Parathyroid adenoma (tissue), 2 donors: ENCODE data around the gene CCL15.

Experiments
- H2AFZ ChIP-seq: fragments of 300-600 bp; sonication (generic); one replicate; pipeline ENCODE4 v1.7.0; 2017; ENCODE audit warnings: antibody characterized with exemption, mild to moderate bottlenecking
- H3K27ac ChIP-seq: fragments of 300-600 bp; sonication (generic); one replicate; pipeline ENCODE4 v1.7.0; 2017
- H3K27me3 ChIP-seq: fragments of 300-600 bp; sonication (generic); one replicate; pipeline ENCODE4 v1.7.0; 2017; ENCODE audit warnings: low read length; ENCODE audit not compliant: control insufficient read depth, insufficient read depth
- H3K36me3 ChIP-seq: fragments of 300-600 bp; sonication (generic); one replicate; pipeline ENCODE4 v1.7.0; 2017; ENCODE audit warnings: low read length; ENCODE audit not compliant: control insufficient read depth, insufficient read depth
- H3K4me1 ChIP-seq: fragments of 300-600 bp; sonication (generic); one replicate; pipeline ENCODE4 v1.7.0; 2017; ENCODE audit warnings: control low read depth
- H3K4me2 ChIP-seq: fragments of 300-600 bp; sonication (generic); one replicate; pipeline ENCODE4 v1.7.0; 2017; ENCODE audit warnings: low read length
- H3K4me3 ChIP-seq: fragments of 300-600 bp; sonication (generic); one replicate; pipeline ENCODE4 v1.7.0; 2017; ENCODE audit warnings: low read depth, low read length
- H3K79me2 ChIP-seq: fragments of 300-600 bp; sonication (generic); one replicate; pipeline ENCODE4 v1.7.0; 2017; ENCODE audit warnings: control low read depth
- H3K9ac ChIP-seq: fragments of 300-600 bp; sonication (generic); one replicate; pipeline ENCODE4 v1.7.0; 2017; ENCODE audit warnings: mild to moderate bottlenecking
- H3K9me3 ChIP-seq: fragments of 300-600 bp; sonication (generic); one replicate; pipeline ENCODE4 v1.7.0; 2017; ENCODE audit warnings: low read length; ENCODE audit not compliant: control insufficient read depth
- CTCF ChIP-seq: fragments of 300-600 bp; sonication (generic); IDR thresholded peaks from one replicate; pipeline ENCODE4 v1.7.0; 2017; ENCODE audit warnings: antibody characterized with exemption, mild to moderate bottlenecking
- donor health status: primary hyperparathyroidism.

CCL15 gene

GRCh38 chr17:35969558-35970380 lies 31.6 kb downstream of the CCL15 start:
- no peak overlapping the region for H3K9ac ChIP-seq
- H3K9me3 ChIP-seq, result no peaks in the 10 kb centered on the region
- H2AFZ ChIP-seq, result no peak overlapping the region
- no peaks in the 10 kb centered on the region for H3K4me1 ChIP-seq
- H3K4me3 ChIP-seq, result no peak overlapping the region
- no peak overlapping the region for H3K27ac ChIP-seq
- H3K79me2 ChIP-seq, result no peaks in the 10 kb centered on the region
- peak; percentile 78 for TF ChIP-seq CTCF
- H3K27me3 ChIP-seq, result no peaks in the 10 kb centered on the region
- no peaks in the 10 kb centered on the region for H3K36me3 ChIP-seq
- no peak overlapping the region for H3K4me2 ChIP-seq

GRCh38 chr17:35968520-35969054 lies 32.8 kb downstream of the CCL15 start:
- Histone ChIP-seq H3K4me1 (no peaks in the 10 kb centered on the region), H3K79me2 (no peaks in the 10 kb centered on the region), H3K27me3 (no peaks in the 10 kb centered on the region), H3K36me3 (no peaks in the 10 kb centered on the region), H3K9ac (no peak overlapping the region), H2AFZ (no peak overlapping the region), H3K4me3 (no peak overlapping the region), H3K9me3 (no peaks in the 10 kb centered on the region), H3K27ac (no peak overlapping the region), H3K4me2 (no peak overlapping the region)
- TF ChIP-seq CTCF, result no peak

GRCh38 chr17:35965272-35965671 lies 36.1 kb downstream of the CCL15 start:
- Histone ChIP-seq H3K79me2 (no peaks in the 10 kb centered on the region), H3K27ac (no peak overlapping the region), H3K36me3 (no peaks in the 10 kb centered on the region), H3K9ac (no peak overlapping the region), H3K27me3 (no peaks in the 10 kb centered on the region), H2AFZ (no peak overlapping the region), H3K4me2 (no peak overlapping the region), H3K4me3 (no peak overlapping the region), H3K9me3 (no peaks in the 10 kb centered on the region), H3K4me1 (no peaks in the 10 kb centered on the region)
- no peak for TF ChIP-seq CTCF

- no peak overlapping the region for H2AFZ ChIP-seq
- no peak overlapping the region for H3K9ac ChIP-seq
- no peak overlapping the region for H3K27ac ChIP-seq
- TF ChIP-seq CTCF, result no peak
- no peaks in the 10 kb centered on the region for H3K36me3 ChIP-seq
- H3K27me3 ChIP-seq, result no peaks in the 10 kb centered on the region
- H3K4me2 ChIP-seq, result no peak overlapping the region
- H3K4me1 ChIP-seq, result no peaks in the 10 kb centered on the region
- no peak overlapping the region for H3K4me3 ChIP-seq
- no peaks in the 10 kb centered on the region for H3K79me2 ChIP-seq
- no peaks in the 10 kb centered on the region for H3K9me3 ChIP-seq
Observed at GRCh38 chr17:35963663-35964062, 37.7 kb downstream of the CCL15 start.

- Histone ChIP-seq H3K27ac (no peak overlapping the region), H3K36me3 (no peaks in the 10 kb centered on the region), H3K9ac (no peak overlapping the region), H2AFZ (no peak overlapping the region), H3K79me2 (no peaks in the 10 kb centered on the region), H3K4me2 (no peak overlapping the region), H3K4me1 (no peaks in the 10 kb centered on the region), H3K4me3 (no peak overlapping the region), H3K9me3 (no peaks in the 10 kb centered on the region), H3K27me3 (no peaks in the 10 kb centered on the region)
- TF ChIP-seq CTCF, result no peak
Observed at GRCh38 chr17:35953720-35954119, 47.6 kb downstream of the CCL15 start.
